Subcutaneous adipose tissue (tissue), 4 donors: ENCODE measurements around the gene POC1B. TPM values are rescaled to one million over a fixed set of nuclear protein-coding genes. Genes with fewer than 3 reads are reported as not detected.

Source experiments
- total RNA-seq, 4 donors: library from RNA; depleted of rRNA; stranded (reverse); fragments of >200 nt; gene quantifications; one replicate each; pipeline ENCODE4 v1.1.0, GENCODE V29; 2016
- TF ChIP-seq, protein P1 (sequence below): fragments of 450-650 bp; IDR thresholded peaks from one replicate; pipeline ENCODE4 v1.5.1; 2016; ENCODE audit warnings: low read depth, mild to moderate bottlenecking, control low read depth, antibody characterized with exemption, moderate library complexity

Gene POC1B
- total RNA-seq, 4 donors from 2014 or later, result 17.9 to 29.7 (median 23.0) TPM

DNA sequence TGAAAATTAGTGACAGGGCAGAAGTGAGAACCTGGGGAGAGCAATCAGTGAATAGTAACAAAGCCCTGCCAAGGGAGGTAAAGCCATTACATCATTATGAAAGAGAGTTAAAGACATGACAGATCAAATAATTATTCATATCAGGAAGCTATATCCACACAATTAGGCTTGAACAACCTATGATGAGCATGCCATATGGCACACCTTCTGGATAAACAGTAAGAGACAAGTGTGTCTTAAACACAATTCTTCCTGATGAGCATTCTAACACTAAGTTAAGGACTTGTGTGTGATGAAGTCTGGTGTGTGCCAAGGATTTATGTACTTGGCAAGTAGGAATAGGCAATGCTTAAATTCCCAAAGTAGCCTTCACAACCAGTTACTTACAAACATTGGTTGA, 77.3 kb downstream of the POC1B start:
- TF ChIP-seq, protein P1, sequence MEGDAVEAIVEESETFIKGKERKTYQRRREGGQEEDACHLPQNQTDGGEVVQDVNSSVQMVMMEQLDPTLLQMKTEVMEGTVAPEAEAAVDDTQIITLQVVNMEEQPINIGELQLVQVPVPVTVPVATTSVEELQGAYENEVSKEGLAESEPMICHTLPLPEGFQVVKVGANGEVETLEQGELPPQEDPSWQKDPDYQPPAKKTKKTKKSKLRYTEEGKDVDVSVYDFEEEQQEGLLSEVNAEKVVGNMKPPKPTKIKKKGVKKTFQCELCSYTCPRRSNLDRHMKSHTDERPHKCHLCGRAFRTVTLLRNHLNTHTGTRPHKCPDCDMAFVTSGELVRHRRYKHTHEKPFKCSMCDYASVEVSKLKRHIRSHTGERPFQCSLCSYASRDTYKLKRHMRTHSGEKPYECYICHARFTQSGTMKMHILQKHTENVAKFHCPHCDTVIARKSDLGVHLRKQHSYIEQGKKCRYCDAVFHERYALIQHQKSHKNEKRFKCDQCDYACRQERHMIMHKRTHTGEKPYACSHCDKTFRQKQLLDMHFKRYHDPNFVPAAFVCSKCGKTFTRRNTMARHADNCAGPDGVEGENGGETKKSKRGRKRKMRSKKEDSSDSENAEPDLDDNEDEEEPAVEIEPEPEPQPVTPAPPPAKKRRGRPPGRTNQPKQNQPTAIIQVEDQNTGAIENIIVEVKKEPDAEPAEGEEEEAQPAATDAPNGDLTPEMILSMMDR, result no peak

DNA sequence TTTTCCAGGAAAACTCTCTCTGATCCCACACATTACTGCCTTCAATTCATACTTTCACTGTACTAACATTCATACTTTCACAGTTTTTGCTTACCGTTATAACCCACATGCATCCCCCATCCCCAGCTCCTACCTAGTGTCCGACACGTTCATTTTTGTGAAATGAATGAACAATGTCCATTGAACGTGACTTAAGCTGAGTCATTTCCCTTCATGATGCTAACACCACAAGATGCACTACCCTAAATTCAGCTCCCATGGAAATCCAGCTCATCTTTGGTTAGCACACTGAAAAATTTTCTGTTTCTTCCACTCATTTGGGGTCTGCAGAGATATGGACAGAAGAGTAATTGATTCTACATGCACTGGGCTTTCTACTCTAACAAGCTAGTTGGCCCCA, 85.9 kb downstream of the POC1B start:
- TF ChIP-seq, protein P1, result no peak

DNA sequence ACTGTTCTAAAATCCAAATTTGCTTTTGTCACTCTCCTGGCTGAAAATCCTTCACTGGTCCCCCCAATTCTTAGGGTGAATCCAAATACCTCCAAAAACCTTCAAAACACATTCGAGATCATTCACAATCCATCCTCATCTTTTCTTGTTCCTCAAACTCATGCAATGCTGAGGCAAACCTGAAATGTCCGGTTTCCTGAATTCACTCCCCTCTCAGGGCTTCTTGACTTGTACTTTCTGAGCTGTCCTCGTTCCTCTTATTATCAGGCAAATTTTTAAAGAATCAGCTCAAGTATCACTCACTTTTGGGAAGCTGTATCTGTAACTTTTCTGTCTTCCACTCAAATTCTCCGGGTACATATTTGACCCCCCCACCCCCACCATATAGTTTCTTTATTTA, 88.6 kb downstream of the POC1B start:
- TF ChIP-seq, protein P1, result no peak

DNA sequence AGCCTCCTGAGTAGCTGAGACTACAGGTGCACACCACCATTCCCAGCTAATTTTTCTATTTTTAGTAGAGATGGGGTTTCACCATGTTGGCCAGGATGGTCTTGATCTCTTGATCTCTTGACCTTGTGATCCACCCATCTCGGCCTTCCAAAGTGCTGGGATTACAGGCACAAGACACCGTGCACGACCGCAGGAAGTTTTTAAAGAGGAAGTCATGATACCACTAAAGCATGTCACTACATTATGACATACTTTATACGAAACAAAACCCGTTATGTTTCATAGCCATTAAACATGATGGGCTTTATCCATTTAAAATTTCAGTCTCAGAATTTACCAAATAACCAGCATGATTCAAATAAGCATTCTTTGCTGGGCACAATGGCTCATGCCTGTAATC, 89.8 kb downstream of the POC1B start:
- TF ChIP-seq, protein P1, result no peak

DNA sequence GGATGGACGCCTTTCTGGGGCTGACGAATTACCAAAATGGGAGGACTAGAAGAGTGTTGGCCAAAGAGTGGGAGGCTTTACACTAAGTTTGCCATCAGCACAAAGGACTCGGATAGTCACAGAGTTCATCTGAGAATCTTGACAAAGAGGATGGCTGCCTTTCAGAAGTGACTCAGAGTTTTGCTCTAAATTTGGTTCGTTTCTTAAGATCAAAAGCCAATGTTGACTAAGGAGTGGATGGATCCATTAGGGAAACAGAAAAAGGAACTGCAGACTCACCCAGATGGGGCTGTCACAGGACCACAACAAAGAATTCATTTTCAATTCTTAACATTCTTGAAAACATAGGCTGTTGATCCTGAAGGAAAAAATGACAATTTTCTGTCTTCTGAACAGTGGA, 92.2 kb downstream of the POC1B start:
- TF ChIP-seq, protein P1, result no peak

DNA sequence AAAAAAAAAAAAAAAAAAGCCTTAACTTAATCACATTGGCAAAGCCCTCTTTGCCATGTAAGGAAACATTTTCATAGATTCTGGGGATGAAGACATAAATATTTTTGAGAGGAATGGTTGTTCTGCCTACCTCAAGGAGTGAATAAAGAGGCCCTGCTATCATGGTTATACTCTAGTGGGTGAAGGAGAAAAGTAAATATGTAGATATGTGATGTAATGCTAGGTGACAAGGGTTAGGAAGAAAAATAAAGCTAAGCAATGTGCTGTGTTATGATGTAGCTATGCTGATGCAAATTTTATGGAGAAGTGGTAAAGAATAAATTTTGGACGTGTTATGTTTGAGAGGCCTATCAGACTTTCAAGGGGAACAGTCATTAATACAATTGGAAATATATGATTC, 93.5 kb downstream of the POC1B start:
- TF ChIP-seq, protein P1, result no peak

DNA sequence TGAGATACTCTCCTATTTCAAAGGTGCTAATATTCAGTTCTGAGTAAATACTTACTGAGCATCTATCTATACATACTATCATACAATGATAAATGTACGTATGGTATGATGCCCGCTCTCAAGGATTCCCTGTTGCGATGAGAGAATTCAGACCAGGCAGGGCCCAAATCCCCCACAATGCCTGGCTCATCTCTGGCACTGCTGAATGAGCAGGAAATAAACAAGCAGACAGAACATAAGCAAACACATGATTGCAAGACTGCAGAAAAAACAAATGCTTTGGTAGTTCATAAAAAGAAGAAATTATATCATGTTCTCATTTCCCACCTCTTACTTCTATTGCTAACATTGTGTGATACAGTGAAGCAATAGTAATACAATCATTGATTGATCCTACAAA, 96.3 kb downstream of the POC1B start:
- TF ChIP-seq, protein P1, result no peak
